ENCODE measurements around the gene ACBD6.

ACBD6 gene

GRCh38 chr1:180370188-180370587, 132.2 kb downstream of the ACBD6 start:
- H3K4me3 ChIP-seq (ENCODE audit: extremely low read depth, insufficient read depth, low read length, poor library complexity, severe bottlenecking): no peak overlapping the region
- no peaks in the 10 kb centered on the region for H3K36me3 ChIP-seq (ENCODE audit: control insufficient read depth, insufficient read depth, low read length)
- H3K9me3 ChIP-seq (ENCODE audit: control insufficient read depth, low read length): no peaks in the 10 kb centered on the region
- H3K4me1 ChIP-seq (ENCODE audit: control insufficient read depth, insufficient read depth, low read length, poor library complexity, severe bottlenecking): no peaks in the 10 kb centered on the region
- H3K27ac ChIP-seq (ENCODE audit: low read depth, low read length, severe bottlenecking): no peak overlapping the region

DNA sequence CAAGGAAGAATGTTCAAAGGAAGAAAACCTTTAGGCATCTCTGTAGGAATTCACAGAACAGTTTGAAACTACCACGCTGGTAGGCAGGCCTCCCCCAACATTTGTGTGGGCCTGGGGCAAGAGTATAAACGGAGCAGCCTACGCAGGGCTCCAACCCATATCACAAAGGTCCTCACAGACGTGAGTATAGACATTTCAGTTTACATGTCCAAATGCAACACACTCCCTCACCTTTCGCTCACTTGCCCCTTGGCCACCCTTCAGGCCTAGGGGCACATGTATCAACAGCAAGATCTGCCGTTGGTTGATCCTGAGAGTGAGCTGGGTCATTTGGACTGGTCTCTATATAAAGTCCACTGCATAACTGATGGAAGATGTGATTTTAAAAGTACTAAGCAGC, 133.3 kb downstream of the ACBD6 start:
- 85 to 97% methylated on average over 5 to 6 of the region's 6 CpGs for whole genome bisulfite sequencing, 2 experiments (ENCODE audit: insufficient coverage in 2 of 2)
- Histone ChIP-seq H3K9me3 (ENCODE audit: control insufficient read depth, low read length) (no peaks in the 10 kb centered on the region), H3K27ac (ENCODE audit: low read depth, low read length, severe bottlenecking) (no peak overlapping the region), H3K36me3 (ENCODE audit: control insufficient read depth, insufficient read depth, low read length) (no peaks in the 10 kb centered on the region), H3K4me3 (ENCODE audit: extremely low read depth, insufficient read depth, low read length, poor library complexity, severe bottlenecking) (no peak overlapping the region), H3K4me1 (ENCODE audit: control insufficient read depth, insufficient read depth, low read length, poor library complexity, severe bottlenecking) (no peaks in the 10 kb centered on the region)

DNA sequence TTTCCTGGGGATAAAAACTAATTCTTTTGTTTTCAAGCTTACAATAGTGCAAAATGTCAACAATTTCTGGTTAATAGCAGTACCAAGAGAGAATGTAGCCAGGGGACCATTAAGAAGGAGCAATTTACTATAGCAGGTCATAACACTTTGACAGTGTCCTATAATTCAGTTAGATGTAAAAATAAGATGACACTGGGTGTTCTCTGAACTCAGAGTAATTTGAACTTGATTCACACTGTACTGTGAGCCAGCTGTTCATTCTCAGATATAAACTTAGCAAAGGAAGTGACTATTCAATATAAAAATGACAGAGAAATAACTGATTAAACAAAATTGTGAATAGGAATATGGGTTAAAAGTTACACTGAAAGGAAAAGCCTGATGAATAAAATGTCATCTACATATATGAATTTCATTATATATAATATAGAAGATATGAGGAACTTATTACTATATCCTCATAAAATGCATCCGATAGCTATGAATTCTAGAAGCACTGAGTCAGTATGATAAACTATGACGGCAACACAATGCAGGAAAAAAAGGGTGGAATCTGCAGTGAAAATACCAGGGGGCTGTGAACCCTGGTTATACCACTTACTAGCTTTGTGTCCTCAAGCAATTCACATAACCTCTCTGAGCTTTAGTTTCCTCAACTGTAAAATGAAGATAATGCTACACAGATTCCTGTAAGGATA, 135.9 kb downstream of the ACBD6 start:
- H3K36me3 ChIP-seq (ENCODE audit: control insufficient read depth, insufficient read depth, low read length): no peaks in the 10 kb centered on the region
- 80% methylated on average over 1 of the region's 2 CpGs; no CpG with 5 or more reads in 1 of the 2 experiments for WGBS, 2 experiments (ENCODE audit: insufficient coverage in 2 of 2)
- no peaks in the 10 kb centered on the region for H3K4me1 ChIP-seq (ENCODE audit: control insufficient read depth, insufficient read depth, low read length, poor library complexity, severe bottlenecking)
- no peaks in the 10 kb centered on the region for H3K9me3 ChIP-seq (ENCODE audit: control insufficient read depth, low read length)
- H3K27ac ChIP-seq (ENCODE audit: low read depth, low read length, severe bottlenecking): no peak overlapping the region
- H3K4me3 ChIP-seq (ENCODE audit: extremely low read depth, insufficient read depth, low read length, poor library complexity, severe bottlenecking): no peak overlapping the region

GRCh38 chr1:180365039-180365438, 137.3 kb downstream of the ACBD6 start:
- no CpG with 5 or more reads among the region's 3 CpGs for WGBS, 2 experiments (ENCODE audit: insufficient coverage in 2 of 2)
- no peak overlapping the region for H3K4me3 ChIP-seq (ENCODE audit: extremely low read depth, insufficient read depth, low read length, poor library complexity, severe bottlenecking)
- no peaks in the 10 kb centered on the region for H3K4me1 ChIP-seq (ENCODE audit: control insufficient read depth, insufficient read depth, low read length, poor library complexity, severe bottlenecking)
- H3K27ac ChIP-seq (ENCODE audit: low read depth, low read length, severe bottlenecking): no peak overlapping the region
- no peaks in the 10 kb centered on the region for H3K9me3 ChIP-seq (ENCODE audit: control insufficient read depth, low read length)
- H3K36me3 ChIP-seq (ENCODE audit: control insufficient read depth, insufficient read depth, low read length): no peaks in the 10 kb centered on the region

GRCh38 chr1:180363246-180363995, 139.0 kb downstream of the ACBD6 start:
- 81 to 91% methylated on average over 2 of the region's 5 CpGs for WGBS, 2 experiments (ENCODE audit: insufficient coverage in 2 of 2)

DNA sequence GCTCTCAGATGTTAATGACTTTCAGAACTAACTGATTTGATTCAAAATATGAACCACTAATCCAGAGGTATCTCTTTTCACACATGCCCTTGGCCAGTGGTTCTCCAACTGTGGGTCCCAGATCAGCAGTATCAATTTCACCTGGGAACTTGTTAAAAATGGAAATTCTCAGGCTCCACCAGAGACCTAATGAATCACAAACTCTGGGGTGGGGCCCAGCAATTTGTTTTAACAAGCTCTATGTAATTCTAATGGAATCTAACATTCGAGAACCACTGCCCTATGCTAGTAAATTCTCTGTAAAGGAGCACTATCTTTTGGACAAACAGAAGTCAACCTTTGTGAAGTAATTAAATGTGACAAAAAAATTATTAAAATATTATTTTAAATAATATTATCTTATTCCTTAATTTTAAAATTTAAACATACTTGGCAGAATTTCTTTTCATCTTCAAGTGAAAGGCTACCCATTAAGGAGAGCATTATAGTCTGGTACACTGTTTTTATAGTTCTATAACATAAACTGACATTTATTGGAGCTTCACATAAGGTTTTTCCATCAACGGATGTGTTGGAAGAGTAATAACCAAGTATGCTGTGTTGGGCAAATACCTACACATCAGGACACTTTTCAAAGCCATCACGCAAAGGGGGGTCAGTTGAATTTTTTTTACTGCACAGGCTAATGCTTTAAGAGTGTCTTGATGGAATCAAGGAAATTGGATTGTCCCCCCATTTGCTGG, 141.9 kb downstream of the ACBD6 start:
- Histone ChIP-seq H3K27ac (ENCODE audit: low read depth, low read length, severe bottlenecking) (no peak overlapping the region), H3K4me3 (ENCODE audit: extremely low read depth, insufficient read depth, low read length, poor library complexity, severe bottlenecking) (no peak overlapping the region), H3K4me1 (ENCODE audit: control insufficient read depth, insufficient read depth, low read length, poor library complexity, severe bottlenecking) (no peaks in the 10 kb centered on the region), H3K36me3 (ENCODE audit: control insufficient read depth, insufficient read depth, low read length) (no peaks in the 10 kb centered on the region), H3K9me3 (ENCODE audit: control insufficient read depth, low read length) (no peaks in the 10 kb centered on the region)
- 100% methylated on average over 2 of the region's 3 CpGs; no CpG with 5 or more reads in 1 of the 2 experiments for WGBS, 2 experiments (ENCODE audit: insufficient coverage in 2 of 2)

More at GRCh38 chr1:180363246-180363995, 139.0 kb downstream of the ACBD6 start:
- Histone ChIP-seq H3K4me1 (ENCODE audit: control insufficient read depth, insufficient read depth, low read length, poor library complexity, severe bottlenecking) (no peaks in the 10 kb centered on the region), H3K36me3 (ENCODE audit: control insufficient read depth, insufficient read depth, low read length) (no peaks in the 10 kb centered on the region), H3K9me3 (ENCODE audit: control insufficient read depth, low read length) (no peaks in the 10 kb centered on the region), H3K4me3 (ENCODE audit: extremely low read depth, insufficient read depth, low read length, poor library complexity, severe bottlenecking) (no peak overlapping the region), H3K27ac (ENCODE audit: low read depth, low read length, severe bottlenecking) (no peak overlapping the region)

DNA sequence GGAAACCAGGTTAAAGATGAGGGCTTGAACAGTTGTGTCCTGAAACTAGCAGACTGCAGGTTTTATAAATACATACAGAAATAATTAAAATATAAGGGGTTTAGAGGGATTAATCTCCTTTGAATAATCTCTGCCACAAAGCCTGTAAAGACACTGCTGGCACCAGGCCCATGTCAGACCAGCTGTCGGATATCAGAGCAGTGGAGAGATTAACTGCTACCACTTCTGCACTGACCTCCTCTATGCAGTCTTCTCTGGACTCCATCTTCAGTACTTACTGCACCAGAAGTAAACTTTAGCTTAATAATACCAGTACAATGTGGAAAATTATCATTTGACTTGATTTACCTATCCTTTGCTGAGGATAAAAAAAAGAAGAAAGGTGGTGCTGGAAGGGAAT, 143.7 kb downstream of the ACBD6 start:
- H3K4me3 ChIP-seq (ENCODE audit: extremely low read depth, insufficient read depth, low read length, poor library complexity, severe bottlenecking): no peak overlapping the region
- WGBS, 2 experiments (ENCODE audit: insufficient coverage in 2 of 2): 100% methylated on average over 1 of the region's 1 CpG; no CpG with 5 or more reads in 1 of the 2 experiments
- no peaks in the 10 kb centered on the region for H3K36me3 ChIP-seq (ENCODE audit: control insufficient read depth, insufficient read depth, low read length)

DNA sequence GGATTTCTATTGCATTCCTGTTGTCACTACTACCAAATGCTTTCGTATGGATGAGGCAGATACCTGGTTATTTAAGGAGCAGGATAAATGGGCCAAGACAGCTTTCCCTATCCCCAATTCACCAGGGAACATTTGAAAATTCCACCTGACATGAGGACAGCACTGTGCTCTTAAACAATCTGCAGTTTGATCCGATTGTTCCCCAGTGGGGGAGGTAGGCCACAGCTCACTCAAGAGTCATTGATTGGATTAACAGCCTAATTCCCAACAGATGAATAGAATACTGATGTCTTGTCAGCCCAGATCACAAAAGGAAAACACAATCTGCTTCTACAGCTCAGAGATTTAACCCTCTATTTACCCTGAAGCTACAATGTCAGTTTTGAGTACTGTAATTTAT, 148.4 kb downstream of the ACBD6 start:
- no peak overlapping the region for H3K4me3 ChIP-seq (ENCODE audit: extremely low read depth, insufficient read depth, low read length, poor library complexity, severe bottlenecking)
- 20 to 30% methylated on average over 1 of the region's 2 CpGs for WGBS, 2 experiments (ENCODE audit: insufficient coverage in 2 of 2)
- no peaks in the 10 kb centered on the region for H3K36me3 ChIP-seq (ENCODE audit: control insufficient read depth, insufficient read depth, low read length)
- H3K9me3 ChIP-seq (ENCODE audit: control insufficient read depth, low read length): no peaks in the 10 kb centered on the region
- H3K27ac ChIP-seq (ENCODE audit: low read depth, low read length, severe bottlenecking): no peak overlapping the region
- no peaks in the 10 kb centered on the region for H3K4me1 ChIP-seq (ENCODE audit: control insufficient read depth, insufficient read depth, low read length, poor library complexity, severe bottlenecking)

More for the DNA sequence above, 143.7 kb downstream of the ACBD6 start:
- Histone ChIP-seq H3K27ac (ENCODE audit: low read depth, low read length, severe bottlenecking) (no peak overlapping the region), H3K9me3 (ENCODE audit: control insufficient read depth, low read length) (no peaks in the 10 kb centered on the region), H3K4me1 (ENCODE audit: control insufficient read depth, insufficient read depth, low read length, poor library complexity, severe bottlenecking) (no peaks in the 10 kb centered on the region)

GRCh38 chr1:180352588-180352987, 149.8 kb downstream of the ACBD6 start:
- Histone ChIP-seq H3K36me3 (ENCODE audit: control insufficient read depth, insufficient read depth, low read length) (no peaks in the 10 kb centered on the region), H3K9me3 (ENCODE audit: control insufficient read depth, low read length) (no peaks in the 10 kb centered on the region), H3K4me3 (ENCODE audit: extremely low read depth, insufficient read depth, low read length, poor library complexity, severe bottlenecking) (no peak overlapping the region), H3K27ac (ENCODE audit: low read depth, low read length, severe bottlenecking) (no peak overlapping the region), H3K4me1 (ENCODE audit: control insufficient read depth, insufficient read depth, low read length, poor library complexity, severe bottlenecking) (no peaks in the 10 kb centered on the region)
- 80 to 100% methylated on average over 1 of the region's 2 CpGs for WGBS, 2 experiments (ENCODE audit: insufficient coverage in 2 of 2)

GRCh38 chr1:180352021-180352420, 150.4 kb downstream of the ACBD6 start:
- H3K4me1 ChIP-seq (ENCODE audit: control insufficient read depth, insufficient read depth, low read length, poor library complexity, severe bottlenecking): no peaks in the 10 kb centered on the region
- H3K4me3 ChIP-seq (ENCODE audit: extremely low read depth, insufficient read depth, low read length, poor library complexity, severe bottlenecking): no peak overlapping the region
- 90 to 92% methylated on average over 3 of the region's 4 CpGs for WGBS, 2 experiments (ENCODE audit: insufficient coverage in 2 of 2)
- no peaks in the 10 kb centered on the region for H3K36me3 ChIP-seq (ENCODE audit: control insufficient read depth, insufficient read depth, low read length)
- H3K27ac ChIP-seq (ENCODE audit: low read depth, low read length, severe bottlenecking): no peak overlapping the region
- no peaks in the 10 kb centered on the region for H3K9me3 ChIP-seq (ENCODE audit: control insufficient read depth, low read length)

Data from mesodermal cell (in vitro differentiated cells).